ENCODE data around the gene ATP5MG.
"Not testable (repeated sequence)": the region's sequence is repeated elsewhere in the genome, so short reads cannot be mapped to it uniquely, and the experiment has no call there.

Gene ATP5MG

DNA sequence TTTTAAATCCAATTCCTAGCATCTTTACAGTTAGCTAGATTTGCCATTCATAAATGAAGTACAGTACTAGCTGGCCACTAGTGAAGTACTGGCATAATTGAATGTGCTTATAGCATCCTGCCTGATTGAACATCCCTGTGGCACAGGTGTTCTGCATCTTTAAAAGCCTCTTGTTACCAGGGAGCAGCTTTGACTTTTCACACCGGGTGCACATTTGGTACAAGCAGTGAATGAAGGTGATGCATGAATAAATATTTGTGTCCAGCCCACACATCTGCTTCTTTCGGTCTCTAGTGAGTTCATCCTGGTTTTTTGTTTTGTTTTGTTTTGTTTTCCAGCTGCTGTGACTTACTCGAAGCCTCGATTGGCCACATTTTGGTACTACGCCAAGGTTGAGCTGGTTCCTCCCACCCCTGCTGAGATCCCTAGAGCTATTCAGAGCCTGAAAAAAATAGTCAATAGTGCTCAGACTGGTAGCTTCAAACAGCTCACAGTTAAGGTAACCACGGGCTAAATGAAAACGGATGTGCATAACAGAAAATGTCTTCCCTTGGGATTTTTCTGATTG, 5.3 kb downstream of the ATP5MG start:
- DNase-seq (ENCODE audit: extremely low read depth, low read depth), result peak; percentile 24
- TF ChIP-seq, protein P1, sequence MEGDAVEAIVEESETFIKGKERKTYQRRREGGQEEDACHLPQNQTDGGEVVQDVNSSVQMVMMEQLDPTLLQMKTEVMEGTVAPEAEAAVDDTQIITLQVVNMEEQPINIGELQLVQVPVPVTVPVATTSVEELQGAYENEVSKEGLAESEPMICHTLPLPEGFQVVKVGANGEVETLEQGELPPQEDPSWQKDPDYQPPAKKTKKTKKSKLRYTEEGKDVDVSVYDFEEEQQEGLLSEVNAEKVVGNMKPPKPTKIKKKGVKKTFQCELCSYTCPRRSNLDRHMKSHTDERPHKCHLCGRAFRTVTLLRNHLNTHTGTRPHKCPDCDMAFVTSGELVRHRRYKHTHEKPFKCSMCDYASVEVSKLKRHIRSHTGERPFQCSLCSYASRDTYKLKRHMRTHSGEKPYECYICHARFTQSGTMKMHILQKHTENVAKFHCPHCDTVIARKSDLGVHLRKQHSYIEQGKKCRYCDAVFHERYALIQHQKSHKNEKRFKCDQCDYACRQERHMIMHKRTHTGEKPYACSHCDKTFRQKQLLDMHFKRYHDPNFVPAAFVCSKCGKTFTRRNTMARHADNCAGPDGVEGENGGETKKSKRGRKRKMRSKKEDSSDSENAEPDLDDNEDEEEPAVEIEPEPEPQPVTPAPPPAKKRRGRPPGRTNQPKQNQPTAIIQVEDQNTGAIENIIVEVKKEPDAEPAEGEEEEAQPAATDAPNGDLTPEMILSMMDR (IDR thresholded peaks at IDR 0.05; ENCODE audit: low read depth, low read length), result no peak

GRCh38 chr11:118410055-118410745, 8.8 kb downstream of the ATP5MG start:
- DNase-seq (ENCODE audit: extremely low read depth, low read depth), result no peak
- TF ChIP-seq, protein P1 (IDR thresholded peaks at IDR 0.05; ENCODE audit: low read depth, low read length), result no peak

GRCh38 chr11:118411530-118411929, 10.1 kb downstream of the ATP5MG start:
- TF ChIP-seq, protein P1 (IDR thresholded peaks at IDR 0.05; ENCODE audit: low read depth, low read length), result no peak
- no peak for DNase-seq (ENCODE audit: extremely low read depth, low read depth)

GRCh38 chr11:118412921-118413320, 11.5 kb downstream of the ATP5MG start:
- no peak for DNase-seq (ENCODE audit: extremely low read depth, low read depth)
- TF ChIP-seq, protein P1 (IDR thresholded peaks at IDR 0.05; ENCODE audit: low read depth, low read length), result no peak

- TF ChIP-seq, protein P1 (IDR thresholded peaks at IDR 0.05; ENCODE audit: low read depth, low read length), result no peak
- no peak for DNase-seq (ENCODE audit: extremely low read depth, low read depth)
These were observed 13.8 kb downstream of the ATP5MG start for GRCh38 chr11:118415062-118415738.

DNA sequence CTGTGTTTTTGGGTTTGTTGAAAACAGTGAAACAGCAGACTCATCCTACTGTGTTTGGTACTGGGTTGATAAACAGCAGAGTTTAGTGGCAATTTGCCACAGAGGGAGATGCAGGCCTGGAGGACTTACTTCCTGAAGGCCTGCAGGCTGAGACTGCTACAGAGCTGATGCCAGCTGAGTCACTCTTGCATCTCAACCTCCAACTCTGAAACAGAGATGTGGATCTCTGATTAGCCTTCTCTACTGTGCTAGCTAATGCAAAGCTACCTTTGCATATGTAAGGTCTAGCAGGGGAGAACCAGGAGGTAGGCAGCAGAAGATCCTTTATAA, 14.3 kb downstream of the ATP5MG start:
- DNase-seq (ENCODE audit: extremely low read depth, low read depth), result peak; percentile 93
- TF ChIP-seq, protein P1 (IDR thresholded peaks at IDR 0.05; ENCODE audit: low read depth, low read length), result no peak

GRCh38 chr11:118416900-118417299, 15.5 kb downstream of the ATP5MG start:
- DNase-seq (ENCODE audit: extremely low read depth, low read depth), result not testable (repeated sequence)
